PC-3 (cell line): Measurements from ENCODE around the gene ZFP3. TPM values are rescaled to one million over a fixed set of nuclear protein-coding genes. Genes with fewer than 3 reads are reported as not detected.
"Not testable (repeated sequence)": the region's sequence is repeated elsewhere in the genome, so short reads cannot be mapped to it uniquely, and the experiment has no call there.

ENCODE experiments used
- ATAC-seq: fragments of 200-7000 bp; cut with Tn5 transposase; 2 replicates; pipeline ENCODE4 v1.9.1; 2020; ENCODE audit warnings: mild to moderate bottlenecking, moderate library complexity
- BruUV-seq: library from RNA; stranded (reverse); fragments of 400-500 nt; replicated peaks from 2 replicates; lab custom pipeline; 2021; lab: Mats Ljungman, UMichigan
- CTCF ChIA-PET: fragments of 300-600 bp; sonication (Branson Sonifier 250); formaldehyde crosslinking; loops from one replicate; lab custom pipeline; 2022; ENCODE audit warnings: antibody characterized with exemption; lab: Charles Lee
- POLR2A ChIA-PET: fragments of 300-600 bp; sonication (Branson Sonifier 250); formaldehyde crosslinking; loops from one replicate; lab custom pipeline; 2022; ENCODE audit warnings: antibody characterized with exemption; ENCODE audit not compliant: unreplicated experiment; lab: Charles Lee
- DNase-seq: peaks from one replicate; pipeline ENCODE4 v3.0.0-alpha.2; 2015
- H2AFZ ChIP-seq: fragments of 300-600 bp; sonication (generic); 2 replicates; pipeline ENCODE4 v1.6.0; 2016; ENCODE audit warnings: antibody characterized with exemption, low read length
- H3F3A ChIP-seq: fragments of 300-600 bp; sonication (generic); one replicate; pipeline ENCODE4 v1.6.0; 2017; ENCODE audit warnings: antibody characterized with exemption, low read length, control low read depth, mild to moderate bottlenecking; ENCODE audit not compliant: unreplicated experiment
- H3K27ac ChIP-seq: fragments of 300-600 bp; sonication (generic); 2 replicates; pipeline ENCODE4 v1.5.1; 2016; ENCODE audit warnings: mild to moderate bottlenecking, low read length
- H3K27me3 ChIP-seq: fragments of 300-600 bp; sonication (generic); 2 replicates; pipeline ENCODE4 v1.6.1; 2016; ENCODE audit warnings: low read length, mixed read lengths
- H3K36me3 ChIP-seq: fragments of 300-600 bp; sonication (generic); 2 replicates; pipeline ENCODE4 v1.6.1; 2016; ENCODE audit warnings: low read depth, mixed run types, low read length, mixed read lengths
- H3K4me1 ChIP-seq: fragments of 300-600 bp; sonication (generic); 2 replicates; pipeline ENCODE4 v1.5.1; 2016; ENCODE audit warnings: low read length; ENCODE audit not compliant: insufficient read depth
- H3K4me2 ChIP-seq: fragments of 300-600 bp; sonication (generic); 2 replicates; pipeline ENCODE4 v1.6.0; 2016; ENCODE audit warnings: low read length
- H3K4me3 ChIP-seq: fragments of 300-600 bp; sonication (generic); 2 replicates; pipeline ENCODE4 v1.5.1; 2016; ENCODE audit warnings: mild to moderate bottlenecking, low read length, mixed read lengths
- H3K79me2 ChIP-seq: fragments of 300-600 bp; sonication (generic); 2 replicates; pipeline ENCODE4 v1.6.1; 2017; ENCODE audit warnings: low read length, mixed read lengths
- H3K9ac ChIP-seq: fragments of 300-600 bp; sonication (generic); 2 replicates; pipeline ENCODE4 v1.6.0; 2016; ENCODE audit warnings: mild to moderate bottlenecking, low read length
- H3K9me2 ChIP-seq: fragments of 300-600 bp; sonication (generic); replicated peaks from 2 replicates; pipeline ENCODE4 v1.6.1; 2016; ENCODE audit warnings: mixed run types, low read length, mixed read lengths
- H3K9me3 ChIP-seq: fragments of 300-600 bp; sonication (generic); 2 replicates; pipeline ENCODE4 v1.6.1; 2016; ENCODE audit warnings: low read length, mixed read lengths
- H4K20me1 ChIP-seq: fragments of 300-600 bp; sonication (generic); 2 replicates; pipeline ENCODE4 v1.6.1; 2016; ENCODE audit warnings: low read length, mixed read lengths
- CTCF ChIP-seq: fragments of 300-600 bp; sonication (generic); conservative IDR thresholded peaks from 2 replicates; pipeline ENCODE4 v1.5.1; 2017; ENCODE audit warnings: antibody characterized with exemption, low read depth, mild to moderate bottlenecking, low read length
- EZH2 ChIP-seq: fragments of 300-600 bp; sonication (generic); IDR thresholded peaks from one replicate; pipeline ENCODE4 v1.6.1; 2017; ENCODE audit warnings: antibody characterized with exemption, mild to moderate bottlenecking, low read length; ENCODE audit not compliant: unreplicated experiment
- EZH2phosphoT487 ChIP-seq: fragments of 300-600 bp; sonication (generic); IDR thresholded peaks from 2 replicates; pipeline ENCODE4 v1.6.1; 2018; ENCODE audit warnings: mild to moderate bottlenecking, antibody characterized with exemption, low read length, borderline replicate concordance
- intact Hi-C: fragments of 100-400 bp; cut with micrococcal nuclease; formaldehyde crosslinking; loops from 2 replicates; pipeline ENCODE4 v1.9.0; 2023
- total RNA-seq: library from RNA; depleted of rRNA; stranded (reverse); fragments of >200 nt; gene quantifications from 2 replicates; pipeline ENCODE4 v1.2.3, GENCODE V29; 2014

The ZFP3 gene
- total RNA-seq, 1 experiment from 2014 or later, result 0.84 TPM

- Histone ChIP-seq H3K9me3 (no peaks in the 10 kb centered on the region), H3K27me3 (no peaks in the 10 kb centered on the region), H3K4me1 (no peaks in the 10 kb centered on the region), H3K4me3 (no peak overlapping the region), H3K27ac (no peak overlapping the region), H3K79me2 (no peaks in the 10 kb centered on the region), H3K9me2 (no peaks in the 10 kb centered on the region), H3K36me3 (no peaks in the 10 kb centered on the region), H2AFZ (no peak overlapping the region), H3F3A (no peaks in the 10 kb centered on the region), H3K4me2 (no peak overlapping the region), H3K9ac (no peak overlapping the region), H4K20me1 (no peaks in the 10 kb centered on the region)
- intact Hi-C loops, result no loop called here
- ChIA-PET CTCF (no interaction called here), POLR2A (no interaction called here)
- no peak for TF ChIP-seq CTCF
- TF ChIP-seq EZH2, result no peak
- TF ChIP-seq EZH2phosphoT487, result no peak
- BruUV-seq, result no TSS peak
- no peak for DNase-seq
- ATAC-seq, result no peak
Measured at GRCh38 chr17:5131146-5131715, 53.0 kb downstream of the ZFP3 start.

GRCh38 chr17:5131799-5132502 is 53.7 kb downstream of the ZFP3 start:
- BruUV-seq, ATAC-seq, H3K27ac ChIP-seq, H4K20me1 ChIP-seq, POLR2A ChIA-PET, H3K36me3 ChIP-seq, H2AFZ ChIP-seq, H3K4me1 ChIP-seq, H3K9me2 ChIP-seq, DNase-seq, H3K4me2 ChIP-seq, intact Hi-C loops, H3K4me3 ChIP-seq, H3K27me3 ChIP-seq, CTCF ChIA-PET, H3K9me3 ChIP-seq, H3K9ac ChIP-seq, H3F3A ChIP-seq, H3K79me2 ChIP-seq: not testable (repeated sequence)

- BruUV-seq, H3K36me3 ChIP-seq, H3K9me3 ChIP-seq, H3K27me3 ChIP-seq, H3F3A ChIP-seq, POLR2A ChIA-PET, ATAC-seq, H3K4me3 ChIP-seq, H3K4me1 ChIP-seq, H3K9me2 ChIP-seq, H3K4me2 ChIP-seq, H4K20me1 ChIP-seq, H3K27ac ChIP-seq, H3K79me2 ChIP-seq, H2AFZ ChIP-seq, CTCF ChIA-PET, DNase-seq, H3K9ac ChIP-seq, intact Hi-C loops: not testable (repeated sequence)
Measured at GRCh38 chr17:5132503-5133225, 54.4 kb downstream of the ZFP3 start.
